ENCODE results near the gene FBRSL1.

- TF ChIP-seq CTCF (IDR thresholded peaks at IDR 0.05 in 2 of 3, conservative IDR thresholded peaks at IDR 0.05 in 1 of 3; ENCODE audit: borderline replicate concordance in 1 of 3, insufficient read depth in 1 of 3, low read depth in 2 of 3, low read length in 2 of 3) (no peak), TCF7L2 (IDR thresholded peaks at IDR 0.05; ENCODE audit: borderline replicate concordance, extremely low read depth, insufficient read depth, insufficient read length) (no peak), EZH2 (IDR thresholded peaks at IDR 0.05) (no peak), EZH2phosphoT487 (IDR thresholded peaks at IDR 0.05; ENCODE audit: borderline replicate concordance) (no peak), SRF (IDR thresholded peaks at IDR 0.05; ENCODE audit: low read depth) (no peak), REST (IDR thresholded peaks at IDR 0.05; ENCODE audit: low read depth) (no peak)
These were observed 45.7 kb upstream of the FBRSL1 start for GRCh38 chr12:132444283-132444682.
